ENCODE results near the gene CLSTN2.

Gene CLSTN2

GRCh38 chr3:140403608-140404007, 468.6 kb downstream of the CLSTN2 start:
- no peak for DNase-seq
- no peak overlapping the region for H3K9ac ChIP-seq (ENCODE audit: low read length)
- 64% methylated on average over 6 of the region's 6 CpGs for WGBS
- no peak overlapping the region for H2AK5ac ChIP-seq (ENCODE audit: low read length, severe bottlenecking)
- no peak overlapping the region for H2BK5ac ChIP-seq (ENCODE audit: low read depth, low read length, poor library complexity, severe bottlenecking)
- H3K4me2 ChIP-seq (ENCODE audit: low read length, poor library complexity, severe bottlenecking): no peak overlapping the region
- peaks cover 0 to 15% of the 10 kb centered on the region in 2 experiments for H3K36me3 ChIP-seq (ENCODE audit: control insufficient read depth in 1 of 2, insufficient read depth in 2 of 2, low read depth in 1 of 2, low read length in 2 of 2)
- no peak overlapping the region for H2BK120ac ChIP-seq (ENCODE audit: low read depth, low read length)
- no peak overlapping the region for H3K14ac ChIP-seq (ENCODE audit: low read length in 2 of 2)
- H3K9me3 ChIP-seq (ENCODE audit: control insufficient read depth, low read length): no peaks in the 10 kb centered on the region
- no peak overlapping the region for H3K4ac ChIP-seq (ENCODE audit: low read depth in 1 of 2, low read length in 2 of 2)
- H3K18ac ChIP-seq (ENCODE audit: low read depth in 1 of 2, low read length in 2 of 2): no peak overlapping the region
- H3K4me1 ChIP-seq (ENCODE audit: control insufficient read depth, insufficient read depth, low read depth, low read length): no peaks in the 10 kb centered on the region
- no peak overlapping the region for H3K27ac ChIP-seq (ENCODE audit: low read length, poor library complexity, severe bottlenecking)
- no peak overlapping the region for H4K8ac ChIP-seq (ENCODE audit: low read length)
- H3K27me3 ChIP-seq (ENCODE audit: control insufficient read depth in 1 of 2, insufficient read depth in 1 of 2, low read length in 2 of 2): peaks cover 0 to 2% of the 10 kb centered on the region in 2 experiments
- H3K23ac ChIP-seq (ENCODE audit: low read length in 2 of 2): no peak overlapping the region
- H2BK15ac ChIP-seq (ENCODE audit: low read depth, poor library complexity, severe bottlenecking): no peak overlapping the region
- no peak overlapping the region for H2BK12ac ChIP-seq (ENCODE audit: low read length in 2 of 2)
- no peak overlapping the region for H2AFZ ChIP-seq (ENCODE audit: low read depth, low read length)
- no peak overlapping the region for H3K4me3 ChIP-seq (ENCODE audit: insufficient read depth in 1 of 2, low read depth in 1 of 2, low read length in 2 of 2)
- H3K79me1 ChIP-seq (replicated peaks; ENCODE audit: low read length, poor library complexity, severe bottlenecking): no peaks in the 10 kb centered on the region
- no peak overlapping the region for H4K91ac ChIP-seq (ENCODE audit: low read length)

- Histone ChIP-seq H3K4ac (ENCODE audit: low read depth in 1 of 2, low read length in 2 of 2) (no peak overlapping the region), H2AK5ac (ENCODE audit: low read length, severe bottlenecking) (no peak overlapping the region), H2BK5ac (ENCODE audit: low read depth, low read length, poor library complexity, severe bottlenecking) (no peak overlapping the region), H3K36me3 (ENCODE audit: control insufficient read depth in 1 of 2, insufficient read depth in 2 of 2, low read depth in 1 of 2, low read length in 2 of 2) (peaks cover 0 to 23% of the 10 kb centered on the region in 2 experiments), H4K8ac (ENCODE audit: low read length) (no peak overlapping the region), H3K27ac (ENCODE audit: low read length, poor library complexity, severe bottlenecking) (no peak overlapping the region), H2BK12ac (ENCODE audit: low read length in 2 of 2) (no peak overlapping the region), H3K9ac (ENCODE audit: low read length) (no peak overlapping the region), H3K79me1 (replicated peaks; ENCODE audit: low read length, poor library complexity, severe bottlenecking) (no peaks in the 10 kb centered on the region), H2BK120ac (ENCODE audit: low read depth, low read length) (no peak overlapping the region), H4K91ac (ENCODE audit: low read length) (no peak overlapping the region), H2AFZ (ENCODE audit: low read depth, low read length) (no peak overlapping the region), H2BK15ac (ENCODE audit: low read depth, poor library complexity, severe bottlenecking) (no peak overlapping the region), H3K4me3 (ENCODE audit: insufficient read depth in 1 of 2, low read depth in 1 of 2, low read length in 2 of 2) (no peak overlapping the region), H3K23ac (ENCODE audit: low read length in 2 of 2) (no peak overlapping the region), H3K4me1 (ENCODE audit: control insufficient read depth, insufficient read depth, low read depth, low read length) (no peaks in the 10 kb centered on the region), H3K14ac (ENCODE audit: low read length in 2 of 2) (no peak overlapping the region), H3K18ac (ENCODE audit: low read depth in 1 of 2, low read length in 2 of 2) (no peak overlapping the region), H3K27me3 (ENCODE audit: control insufficient read depth in 1 of 2, insufficient read depth in 1 of 2, low read length in 2 of 2) (no peaks in the 10 kb centered on the region), H3K9me3 (ENCODE audit: control insufficient read depth, low read length) (no peaks in the 10 kb centered on the region), H3K4me2 (ENCODE audit: low read length, poor library complexity, severe bottlenecking) (no peak overlapping the region)
- DNase-seq: no peak
Observed at GRCh38 chr3:140406655-140407054, 471.7 kb downstream of the CLSTN2 start.

DNA sequence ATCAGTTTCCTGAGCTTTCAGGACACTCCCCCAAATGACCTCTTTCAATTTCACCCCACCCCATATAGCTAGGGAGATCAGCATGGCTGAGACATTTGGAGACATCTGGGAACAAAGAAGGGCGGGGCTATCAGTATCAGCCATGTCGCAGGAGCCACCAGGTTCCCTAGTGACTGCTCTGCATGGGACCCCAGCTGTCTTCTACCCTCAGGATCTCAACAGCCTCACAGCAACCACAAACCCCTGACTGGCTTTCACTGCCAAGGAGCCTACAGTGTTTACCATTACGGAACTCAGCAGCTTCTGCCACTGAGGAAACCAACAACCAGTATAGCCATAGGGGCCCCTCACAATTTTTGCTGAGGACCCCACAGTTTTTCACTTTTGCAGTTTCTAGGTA, 473.3 kb downstream of the CLSTN2 start:
- Histone ChIP-seq H3K27ac (ENCODE audit: low read length, poor library complexity, severe bottlenecking) (no peak overlapping the region), H4K91ac (ENCODE audit: low read length) (no peak overlapping the region), H3K4me1 (ENCODE audit: control insufficient read depth, insufficient read depth, low read depth, low read length) (no peaks in the 10 kb centered on the region), H2BK5ac (ENCODE audit: low read depth, low read length, poor library complexity, severe bottlenecking) (no peak overlapping the region), H3K79me1 (replicated peaks; ENCODE audit: low read length, poor library complexity, severe bottlenecking) (no peaks in the 10 kb centered on the region), H2BK12ac (ENCODE audit: low read length in 2 of 2) (no peak overlapping the region), H2BK120ac (ENCODE audit: low read depth, low read length) (no peak overlapping the region), H3K9ac (ENCODE audit: low read length) (no peak overlapping the region), H2BK15ac (ENCODE audit: low read depth, poor library complexity, severe bottlenecking) (no peak overlapping the region), H3K4me3 (ENCODE audit: insufficient read depth in 1 of 2, low read depth in 1 of 2, low read length in 2 of 2) (no peak overlapping the region), H3K27me3 (ENCODE audit: control insufficient read depth in 1 of 2, insufficient read depth in 1 of 2, low read length in 2 of 2) (no peaks in the 10 kb centered on the region), H4K8ac (ENCODE audit: low read length) (no peak overlapping the region), H3K4ac (ENCODE audit: low read depth in 1 of 2, low read length in 2 of 2) (no peak overlapping the region), H3K4me2 (ENCODE audit: low read length, poor library complexity, severe bottlenecking) (no peak overlapping the region), H3K14ac (ENCODE audit: low read length in 2 of 2) (no peak overlapping the region), H3K9me3 (ENCODE audit: control insufficient read depth, low read length) (no peaks in the 10 kb centered on the region), H3K23ac (ENCODE audit: low read length in 2 of 2) (no peak overlapping the region), H2AFZ (ENCODE audit: low read depth, low read length) (no peak overlapping the region), H3K18ac (ENCODE audit: low read depth in 1 of 2, low read length in 2 of 2) (no peak overlapping the region), H2AK5ac (ENCODE audit: low read length, severe bottlenecking) (no peak overlapping the region), H3K36me3 (ENCODE audit: control insufficient read depth in 1 of 2, insufficient read depth in 2 of 2, low read depth in 1 of 2, low read length in 2 of 2) (peaks cover 0 to 23% of the 10 kb centered on the region in 2 experiments)
- no peak for DNase-seq
- WGBS: 84% methylated on average over 3 of the region's 3 CpGs

DNA sequence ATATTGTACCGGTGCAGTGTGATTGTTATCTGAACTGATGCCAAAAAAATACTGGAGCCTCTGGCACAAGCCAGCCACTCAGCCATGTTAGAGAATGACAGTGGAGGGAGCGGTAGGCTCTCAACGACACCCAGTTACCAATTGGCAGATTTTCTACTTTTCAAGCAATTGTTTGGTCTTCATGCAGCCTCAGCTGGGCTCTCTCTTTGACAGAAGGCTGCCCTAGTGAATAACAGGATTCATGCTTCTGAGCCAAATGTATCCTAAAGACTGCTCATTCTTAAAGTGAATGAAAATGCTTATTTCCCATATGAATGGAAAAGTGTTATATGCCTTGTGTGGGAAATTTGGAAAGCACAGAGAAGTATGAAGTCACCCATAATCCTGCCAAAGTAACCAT, 481.7 kb downstream of the CLSTN2 start:
- WGBS: 79% methylated on average over 3 of the region's 3 CpGs

More for the DNA sequence above, 481.7 kb downstream of the CLSTN2 start:
- no peak overlapping the region for H4K8ac ChIP-seq (ENCODE audit: low read length)
- H3K79me1 ChIP-seq (replicated peaks; ENCODE audit: low read length, poor library complexity, severe bottlenecking): no peaks in the 10 kb centered on the region
- no peaks in the 10 kb centered on the region for H3K27me3 ChIP-seq (ENCODE audit: control insufficient read depth in 1 of 2, insufficient read depth in 1 of 2, low read length in 2 of 2)
- no peak overlapping the region for H2BK12ac ChIP-seq (ENCODE audit: low read length in 2 of 2)
- no peak overlapping the region for H2BK15ac ChIP-seq (ENCODE audit: low read depth, poor library complexity, severe bottlenecking)
- H2BK120ac ChIP-seq (ENCODE audit: low read depth, low read length): no peak overlapping the region
- H3K4me2 ChIP-seq (ENCODE audit: low read length, poor library complexity, severe bottlenecking): no peak overlapping the region
- no peak for DNase-seq
- no peak overlapping the region for H3K18ac ChIP-seq (ENCODE audit: low read depth in 1 of 2, low read length in 2 of 2)
- no peaks in the 10 kb centered on the region for H3K9me3 ChIP-seq (ENCODE audit: control insufficient read depth, low read length)
- no peak overlapping the region for H3K23ac ChIP-seq (ENCODE audit: low read length in 2 of 2)
- H2AFZ ChIP-seq (ENCODE audit: low read depth, low read length): no peak overlapping the region
- H3K4me3 ChIP-seq (ENCODE audit: insufficient read depth in 1 of 2, low read depth in 1 of 2, low read length in 2 of 2): no peak overlapping the region
- H2AK5ac ChIP-seq (ENCODE audit: low read length, severe bottlenecking): no peak overlapping the region
- no peak overlapping the region for H3K14ac ChIP-seq (ENCODE audit: low read length in 2 of 2)
- no peak overlapping the region for H3K4ac ChIP-seq (ENCODE audit: low read depth in 1 of 2, low read length in 2 of 2)
- H3K4me1 ChIP-seq (ENCODE audit: control insufficient read depth, insufficient read depth, low read depth, low read length): peaks cover 2% of the 10 kb centered on the region
- no peak overlapping the region for H2BK5ac ChIP-seq (ENCODE audit: low read depth, low read length, poor library complexity, severe bottlenecking)
- H4K91ac ChIP-seq (ENCODE audit: low read length): no peak overlapping the region
- no peak overlapping the region for H3K9ac ChIP-seq (ENCODE audit: low read length)
- no peak overlapping the region for H3K27ac ChIP-seq (ENCODE audit: low read length, poor library complexity, severe bottlenecking)
- no peaks in the 10 kb centered on the region for H3K36me3 ChIP-seq (ENCODE audit: control insufficient read depth in 1 of 2, insufficient read depth in 2 of 2, low read depth in 1 of 2, low read length in 2 of 2)
